HEK293T (cell line): ENCODE measurements around the gene FBXO44.

Experiments used
- CTCF ChIA-PET: fragments of 350-600 bp; formaldehyde crosslinking; extraction: SDS; loops from one replicate; lab custom pipeline; 2021; ENCODE audit warnings: antibody characterized with exemption, inconsistent platforms; lab: Yijun Ruan, JAX
- POLR2A ChIA-PET: fragments of 350-600 bp; formaldehyde crosslinking; extraction: SDS; loops from one replicate; lab custom pipeline; 2020; ENCODE audit warnings: antibody characterized with exemption, inconsistent platforms; lab: Yijun Ruan, JAX
- DNase-seq: peaks from one replicate; pipeline ENCODE4 v3.0.0; 2012; ENCODE audit warnings: mixed read lengths; ENCODE audit errors: extremely low spot score
- ARNT ChIP-seq: fragments of 450-650 bp; IDR thresholded peaks from 2 replicates; pipeline ENCODE4 v1.6.1; 2017; ENCODE audit warnings: mild to moderate bottlenecking
- BHLHE40 ChIP-seq: fragments of 450-650 bp; IDR thresholded peaks from 2 replicates; pipeline ENCODE4 v1.6.1; 2016; ENCODE audit warnings: mild to moderate bottlenecking, moderate library complexity, borderline replicate concordance
- CTBP1 ChIP-seq: fragments of 450-650 bp; IDR thresholded peaks from 2 replicates; pipeline ENCODE4 v1.6.1; 2016; ENCODE audit warnings: borderline replicate concordance
- ELF4 ChIP-seq: fragments of 450-650 bp; IDR thresholded peaks from 2 replicates; pipeline ENCODE4 v1.6.1; 2017; ENCODE audit warnings: antibody characterized with exemption
- FOXA1 ChIP-seq: fragments of 450-650 bp; IDR thresholded peaks from 2 replicates; pipeline ENCODE4 v1.6.1; 2016; ENCODE audit warnings: mild to moderate bottlenecking
- FOXK2 ChIP-seq: fragments of 450-650 bp; IDR thresholded peaks from 2 replicates; pipeline ENCODE4 v1.6.1; 2016; ENCODE audit warnings: mild to moderate bottlenecking
- FOXM1 ChIP-seq: fragments of 450-650 bp; IDR thresholded peaks from 2 replicates; pipeline ENCODE4 v1.6.1; 2017; ENCODE audit warnings: mild to moderate bottlenecking, borderline replicate concordance
- HDGF ChIP-seq: fragments of 450-650 bp; IDR thresholded peaks from 2 replicates; pipeline ENCODE4 v1.6.1; 2017; ENCODE audit warnings: antibody characterized with exemption, borderline replicate concordance
- L3MBTL2 ChIP-seq: fragments of 450-650 bp; conservative IDR thresholded peaks from 2 replicates; pipeline ENCODE4 v1.6.1; 2016; ENCODE audit warnings: mild to moderate bottlenecking
- LEF1 ChIP-seq: fragments of 450-650 bp; IDR thresholded peaks from 2 replicates; pipeline ENCODE4 v1.6.1; 2017; ENCODE audit warnings: mild to moderate bottlenecking, borderline replicate concordance
- NFRKB ChIP-seq: fragments of 450-650 bp; IDR thresholded peaks from 2 replicates; pipeline ENCODE4 v1.6.1; 2016; ENCODE audit warnings: mild to moderate bottlenecking, moderate library complexity
- SP1 ChIP-seq: fragments of 450-650 bp; IDR thresholded peaks from 2 replicates; pipeline ENCODE4 v1.6.1; 2017
- SUZ12 ChIP-seq: fragments of 450-650 bp; IDR thresholded peaks from 2 replicates; pipeline ENCODE4 v1.6.1; 2016; ENCODE audit warnings: mild to moderate bottlenecking
- TARDBP ChIP-seq: fragments of 450-650 bp; IDR thresholded peaks from 2 replicates; pipeline ENCODE4 v1.6.1; 2016
- ZNF384 ChIP-seq: fragments of 450-650 bp; IDR thresholded peaks from 2 replicates; pipeline ENCODE4 v1.6.1; 2016
- TF ChIP-seq, protein P1 (sequence below): fragments of 450-650 bp; IDR thresholded peaks from 2 replicates; pipeline ENCODE4 v1.6.1; 2016

FBXO44 gene

GRCh38 chr1:11622398-11622797 lies 32.3 kb upstream of the FBXO44 start:
- DNase-seq = no peak
- ChIA-PET CTCF (no interaction called here), POLR2A (no interaction called here)
- TF ChIP-seq L3MBTL2 (no peak), TARDBP (no peak), FOXM1 (no peak), NFRKB (no peak), SUZ12 (no peak), ARNT (no peak), FOXK2 (no peak), CTBP1 (no peak), HDGF (no peak), SP1 (no peak), ZNF384 (no peak), LEF1 (no peak), FOXA1 (no peak), BHLHE40 (no peak), ELF4 (no peak)
- TF ChIP-seq, protein P1, sequence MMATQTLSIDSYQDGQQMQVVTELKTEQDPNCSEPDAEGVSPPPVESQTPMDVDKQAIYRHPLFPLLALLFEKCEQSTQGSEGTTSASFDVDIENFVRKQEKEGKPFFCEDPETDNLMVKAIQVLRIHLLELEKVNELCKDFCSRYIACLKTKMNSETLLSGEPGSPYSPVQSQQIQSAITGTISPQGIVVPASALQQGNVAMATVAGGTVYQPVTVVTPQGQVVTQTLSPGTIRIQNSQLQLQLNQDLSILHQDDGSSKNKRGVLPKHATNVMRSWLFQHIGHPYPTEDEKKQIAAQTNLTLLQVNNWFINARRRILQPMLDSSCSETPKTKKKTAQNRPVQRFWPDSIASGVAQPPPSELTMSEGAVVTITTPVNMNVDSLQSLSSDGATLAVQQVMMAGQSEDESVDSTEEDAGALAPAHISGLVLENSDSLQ = no peak

DNA sequence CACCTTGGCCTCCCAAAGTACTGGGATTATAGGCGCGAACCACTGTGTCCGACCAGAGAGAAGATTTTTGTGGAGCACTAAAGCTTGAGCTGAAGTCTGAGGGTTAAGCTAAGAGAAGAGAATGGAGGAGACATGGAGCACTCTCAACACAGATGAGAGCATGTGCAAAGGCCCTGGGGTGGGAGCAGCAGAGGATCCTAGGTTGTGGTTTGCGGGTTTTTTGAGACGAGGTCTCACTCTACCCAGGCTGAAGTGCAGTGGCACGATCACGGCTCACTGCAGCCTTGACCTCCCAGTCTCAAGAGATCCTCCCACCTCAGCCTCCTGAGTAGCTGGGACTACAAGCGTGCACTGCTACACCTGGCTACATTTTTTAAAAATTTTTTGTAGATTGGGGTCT lies 31.0 kb upstream of the FBXO44 start:
- POLR2A ChIA-PET = no interaction called here
- TF ChIP-seq ELF4 = no peak
- no peak for TF ChIP-seq ZNF384
- TF ChIP-seq BHLHE40 = no peak
- TF ChIP-seq NFRKB = no peak
- no peak for TF ChIP-seq CTBP1
- TF ChIP-seq L3MBTL2 = no peak
- no peak for TF ChIP-seq ARNT
- TF ChIP-seq HDGF = no peak
- no peak for TF ChIP-seq TARDBP
- no peak for TF ChIP-seq FOXK2
- TF ChIP-seq FOXA1 = no peak
- no peak for TF ChIP-seq LEF1
- TF ChIP-seq, protein P1 = no peak
- CTCF ChIA-PET = no interaction called here
- DNase-seq = no peak

DNA sequence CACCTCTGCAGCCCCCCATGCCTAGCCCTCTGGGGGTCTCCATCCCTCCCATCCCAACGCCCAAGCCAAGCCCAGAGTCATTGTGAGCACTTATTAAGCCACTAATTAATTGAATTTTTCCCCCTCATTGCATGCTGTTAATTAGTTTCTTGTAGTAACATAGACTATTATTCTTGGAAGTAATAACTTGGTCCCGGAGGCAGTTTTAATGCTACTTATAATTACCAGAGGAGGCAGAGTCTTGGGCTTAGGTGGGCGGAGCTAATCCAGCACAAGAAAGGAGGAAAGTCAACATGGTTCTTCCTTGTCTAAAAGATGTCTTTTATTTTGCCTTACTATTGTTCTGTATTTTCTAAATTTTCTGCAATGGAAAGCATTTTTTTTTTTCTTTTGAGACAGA lies 28.1 kb upstream of the FBXO44 start:
- POLR2A ChIA-PET = interaction anchor here (1.0 kb wide), 1 partner anchor 148 kb away, joined by 3 read pairs; the partner anchor contains the start of gene DISP3
- no peak for DNase-seq
- TF ChIP-seq, protein P1 = no peak
- TF ChIP-seq SP1 (no peak), L3MBTL2 (no peak), LEF1 (no peak)
- CTCF ChIA-PET = no interaction called here

GRCh38 chr1:11628767-11629166 lies 25.9 kb upstream of the FBXO44 start:
- no peak for TF ChIP-seq ELF4
- TF ChIP-seq L3MBTL2 = no peak
- TF ChIP-seq ARNT = no peak
- no peak for TF ChIP-seq BHLHE40
- POLR2A ChIA-PET = no interaction called here

GRCh38 chr1:11629184-11630016 lies 25.3 kb upstream of the FBXO44 start:
- ChIA-PET POLR2A (no interaction called here), CTCF (no interaction called here)
- no peak for DNase-seq
- TF ChIP-seq SUZ12 (no peak), ARNT (no peak), FOXM1 (no peak)
- TF ChIP-seq, protein P1 = no peak

More at GRCh38 chr1:11628767-11629166, 25.9 kb upstream of the FBXO44 start:
- DNase-seq = no peak
- CTCF ChIA-PET = no interaction called here
